Urothelium cell line (cell line): ENCODE measurements around the gene CCDC54.
"Not testable (repeated sequence)": the region's sequence is repeated elsewhere in the genome, so short reads cannot be mapped to it uniquely, and the experiment has no call there.

Source experiments
- DNase-seq: peaks from one replicate; pipeline ENCODE4 v3.0.0; 2011; ENCODE audit warnings: low spot score, mixed read lengths
- FAIRE-seq: peaks from 2 replicates; lab custom pipeline; 2011; peaks lifted over from hg19 to GRCh38; lab: Jason Lieb, UNC

The CCDC54 gene

DNA sequence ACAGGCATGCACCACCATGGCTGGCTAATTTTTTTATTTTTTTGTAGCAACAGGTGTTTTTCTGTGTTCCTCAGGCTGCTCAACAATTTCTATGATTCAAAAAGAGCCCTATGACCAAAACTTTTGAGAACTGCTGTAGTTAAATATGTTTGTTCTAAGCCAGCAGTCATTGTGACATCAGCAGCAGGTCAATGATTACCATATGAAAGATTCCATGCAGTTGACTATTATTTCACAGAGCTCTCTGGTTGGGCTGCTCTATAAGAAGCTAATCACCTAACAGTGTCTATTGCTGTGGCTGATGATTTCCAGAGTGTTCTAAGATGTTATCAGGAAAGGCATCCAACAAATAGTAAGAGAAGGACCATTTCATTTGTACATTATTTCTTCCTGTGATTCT lies at the start of gene CCDC54:
CCDC54 (plus strand) TSS at position 289 of the 400 bp plus-strand sequence. CDS start 149 bp downstream, outside the sequence.
- DNase-seq (no peak), FAIRE-seq (no peak)

DNA sequence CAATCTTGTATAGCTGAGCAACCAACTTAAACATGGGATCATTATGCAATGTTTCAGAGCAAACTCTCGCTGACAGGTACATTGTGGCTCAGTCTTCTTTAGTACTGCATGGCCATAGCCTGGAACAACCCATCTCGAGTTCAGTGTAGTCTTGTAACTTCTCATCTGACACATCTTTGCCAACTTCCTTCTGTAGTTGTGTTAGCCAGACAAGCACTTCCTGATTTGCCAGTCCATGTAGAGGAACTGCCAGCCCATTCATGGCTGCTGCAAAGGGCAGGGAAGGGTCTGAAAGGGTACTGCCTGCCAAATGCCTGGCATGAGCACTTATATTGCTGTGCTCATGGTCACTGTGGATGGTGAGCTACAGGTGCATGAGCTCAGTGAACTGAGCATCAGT lies 49.2 kb upstream of the CCDC54 start:
- FAIRE-seq = no peak

DNA sequence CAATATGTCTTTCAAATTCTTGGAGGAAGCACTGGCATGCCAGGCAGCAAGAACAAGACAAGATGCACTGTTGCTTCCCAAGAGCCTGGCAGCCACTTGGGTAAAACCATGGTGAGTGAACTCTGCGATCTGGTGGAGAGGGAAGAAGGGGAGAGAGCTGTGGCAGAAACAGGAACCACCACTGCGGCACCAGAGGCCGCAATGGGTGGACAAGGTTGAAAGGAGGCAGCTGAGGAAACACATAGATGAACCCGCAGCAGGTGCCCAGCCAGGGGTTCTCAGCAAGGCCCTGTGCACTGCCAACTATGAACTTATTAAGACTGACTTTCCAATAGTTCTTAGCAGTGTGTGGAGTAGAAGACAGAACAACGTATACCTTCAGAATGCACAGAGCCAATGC lies 48.2 kb upstream of the CCDC54 start:
- FAIRE-seq (no peak), DNase-seq (no peak)

More for the DNA sequence above, 49.2 kb upstream of the CCDC54 start:
- DNase-seq = no peak

DNA sequence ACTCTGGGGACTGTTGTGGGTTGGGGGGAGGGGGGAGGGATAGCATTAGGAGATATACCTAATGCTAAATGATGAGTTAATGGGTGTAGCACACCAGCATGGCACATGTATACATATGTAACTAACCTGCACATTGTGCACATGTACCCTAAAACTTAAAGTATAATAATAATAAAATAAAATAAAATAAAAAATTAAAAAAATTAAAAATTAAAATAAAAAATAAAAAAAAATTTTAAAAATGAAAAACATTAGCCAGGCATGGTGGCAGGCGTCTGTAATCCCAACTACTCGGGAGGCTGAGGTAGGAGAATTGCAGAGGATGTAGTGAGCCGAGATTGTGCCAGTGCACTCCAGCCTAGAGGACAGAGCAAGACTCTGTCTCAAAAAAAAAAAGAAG lies 37.5 kb upstream of the CCDC54 start:
- not testable (repeated sequence) for FAIRE-seq

GRCh38 chr3:107344722-107345121 lies 32.5 kb upstream of the CCDC54 start:
- DNase-seq (no peak), FAIRE-seq (no peak)

More for the DNA sequence above, 37.5 kb upstream of the CCDC54 start:
- not testable (repeated sequence) for DNase-seq

DNA sequence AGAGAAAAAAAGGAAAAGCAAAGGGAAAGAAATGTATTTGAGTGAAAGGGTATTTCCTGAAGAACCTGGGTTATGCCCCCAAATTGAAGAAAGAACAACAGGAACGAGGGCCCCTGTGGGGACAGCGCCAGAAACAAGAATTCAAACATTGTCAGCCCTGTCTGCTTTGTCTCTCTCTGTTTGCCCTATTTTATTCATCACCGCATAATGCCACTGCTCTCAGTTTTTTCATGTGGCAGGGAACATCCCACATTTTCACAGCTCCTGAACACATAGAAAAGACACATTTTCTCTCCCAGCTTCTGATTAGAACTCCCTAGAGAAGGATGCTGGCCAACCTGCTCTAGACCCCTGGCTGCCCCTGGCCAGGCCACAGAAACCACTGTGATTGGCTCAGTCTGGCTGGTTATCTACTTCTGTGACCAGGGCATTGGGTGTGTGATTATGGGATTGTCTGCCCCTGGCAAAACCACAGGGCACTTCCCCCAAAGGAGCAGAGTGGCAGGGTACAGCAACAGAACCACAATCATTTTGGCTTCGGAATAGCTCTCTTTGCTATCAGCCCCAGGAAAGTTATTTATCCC lies 31.3 kb upstream of the CCDC54 start:
- no peak for FAIRE-seq

GRCh38 chr3:107346564-107346963 lies 30.7 kb upstream of the CCDC54 start:
- DNase-seq (no peak), FAIRE-seq (no peak)

More for the DNA sequence above, 31.3 kb upstream of the CCDC54 start:
- DNase-seq = no peak

- no peak for FAIRE-seq
- DNase-seq = no peak
Measured at GRCh38 chr3:107347751-107348150, 29.5 kb upstream of the CCDC54 start.

DNA sequence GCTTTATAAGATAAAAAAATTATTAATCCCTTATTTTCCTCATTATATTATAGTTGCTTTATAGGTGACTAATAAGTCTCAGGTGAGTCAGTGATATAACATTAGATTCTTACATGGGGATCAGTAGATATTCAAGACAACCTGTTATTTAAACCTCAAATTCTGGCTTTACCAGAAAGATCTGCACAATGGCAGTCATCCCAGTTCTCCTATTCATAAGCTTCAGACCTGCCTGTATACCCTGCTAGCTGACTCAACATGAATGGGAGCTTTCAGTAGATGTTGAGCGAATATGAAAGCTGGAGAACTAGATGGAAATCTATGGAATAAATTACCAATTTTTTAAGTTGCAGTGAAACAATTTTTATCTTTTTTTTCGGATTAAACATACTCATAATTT lies 20.5 kb upstream of the CCDC54 start:
- DNase-seq (no peak), FAIRE-seq (no peak)

DNA sequence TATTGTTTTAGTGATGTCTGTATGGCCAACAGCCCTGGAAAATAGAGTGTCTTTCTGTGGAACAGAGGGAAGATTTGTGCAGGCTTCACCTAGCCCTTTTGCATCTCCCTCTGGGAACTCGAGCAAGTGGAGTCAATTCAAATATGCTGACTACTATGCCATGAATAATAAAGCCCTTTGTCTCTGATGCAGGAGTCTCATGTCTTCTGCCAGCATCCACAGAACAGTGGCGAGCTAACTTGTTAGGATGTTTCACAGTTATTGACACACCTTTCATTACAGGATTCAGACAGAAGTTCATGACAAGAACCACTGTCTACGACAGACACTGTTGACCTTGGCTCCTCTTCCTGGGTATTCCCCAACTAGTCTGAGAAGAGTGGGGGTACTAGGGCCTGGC lies 15.6 kb upstream of the CCDC54 start:
- DNase-seq (no peak), FAIRE-seq (no peak)

DNA sequence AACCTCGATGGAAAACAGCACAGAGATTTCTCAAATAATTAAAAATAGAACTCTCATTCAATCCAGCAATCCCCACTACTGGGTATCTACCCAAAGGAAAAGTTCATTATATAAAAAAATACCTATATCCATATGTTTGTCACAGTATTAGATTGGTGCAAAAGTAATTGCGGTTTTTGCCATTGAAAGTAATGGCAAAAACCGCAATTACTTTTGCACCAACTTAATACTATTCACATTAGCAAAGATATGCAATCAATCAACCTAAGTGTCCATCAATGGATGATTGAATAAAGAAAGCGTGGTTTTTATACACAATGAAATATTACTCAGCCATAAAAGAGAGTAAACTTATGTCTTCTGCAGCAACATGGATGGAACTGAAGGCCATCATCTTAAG lies 12.2 kb upstream of the CCDC54 start:
- DNase-seq = no peak
- no peak for FAIRE-seq

- peak; percentile 62 for DNase-seq
- peak; percentile 93 for FAIRE-seq
Measured at GRCh38 chr3:107366766-107367165, 10.5 kb upstream of the CCDC54 start.

- peak; percentile 84 for FAIRE-seq
- DNase-seq = peak; percentile 82
Measured at GRCh38 chr3:107367353-107367752, 9.9 kb upstream of the CCDC54 start.

DNA sequence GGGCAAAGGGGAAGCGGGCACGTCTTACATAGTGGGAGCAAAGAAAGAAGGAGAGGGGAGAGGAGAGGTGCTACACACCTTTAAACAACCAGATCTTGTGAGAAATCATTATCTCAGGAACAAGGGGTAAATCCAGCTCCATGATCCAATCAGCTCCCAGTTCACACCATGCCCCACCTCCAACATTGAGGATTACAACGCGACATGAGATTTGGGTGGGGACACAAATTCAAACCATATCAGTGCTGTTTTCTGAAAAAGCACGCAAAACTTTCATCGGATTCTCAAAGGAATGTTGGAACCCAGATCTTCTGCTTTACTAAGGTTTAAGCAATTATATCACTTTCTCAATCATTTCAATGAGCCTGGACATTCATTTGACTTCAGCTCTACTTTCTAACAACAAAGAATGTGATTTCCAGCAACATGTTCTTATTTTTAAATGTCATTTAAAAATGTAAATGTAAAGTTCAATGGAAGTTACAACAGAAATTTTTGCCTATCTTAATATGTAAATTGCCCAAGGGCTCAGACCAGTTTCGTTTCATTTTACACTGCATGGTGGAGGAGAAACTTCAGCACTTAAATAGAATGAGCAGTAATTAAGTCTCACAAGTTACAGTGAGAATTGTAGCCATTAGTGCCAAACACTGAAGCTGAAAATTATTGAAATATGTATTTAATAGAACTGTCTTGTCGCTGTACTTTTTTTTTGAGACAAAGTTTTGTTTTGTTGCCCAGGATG lies 8.4 kb upstream of the CCDC54 start:
- no peak for DNase-seq
- peak; percentile 17 for FAIRE-seq

DNA sequence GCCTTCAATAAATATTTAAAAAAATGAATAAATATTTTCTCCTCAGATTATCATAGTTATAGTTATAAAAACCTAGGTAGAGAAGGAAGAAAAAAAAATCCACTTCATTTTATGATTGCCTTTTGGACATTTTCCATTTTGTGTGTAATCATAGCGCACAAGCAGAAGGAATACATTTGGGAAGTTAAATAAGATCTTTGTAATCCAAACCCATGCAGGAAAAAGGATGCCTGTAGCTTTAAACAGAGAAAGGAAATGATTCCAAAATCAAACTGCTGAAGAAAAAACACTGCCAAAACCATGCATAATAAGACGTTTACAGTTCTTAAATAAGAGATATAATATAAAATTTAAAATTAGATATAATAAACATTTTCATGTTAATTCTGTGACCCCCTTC lies 7.4 kb upstream of the CCDC54 start:
- DNase-seq (no peak), FAIRE-seq (no peak)

- no peak for FAIRE-seq
Measured at GRCh38 chr3:107370907-107371306, 6.3 kb upstream of the CCDC54 start.

GRCh38 chr3:107372506-107372905 lies 4.7 kb upstream of the CCDC54 start:
- DNase-seq (no peak), FAIRE-seq (no peak)

More at GRCh38 chr3:107370907-107371306, 6.3 kb upstream of the CCDC54 start:
- no peak for DNase-seq

GRCh38 chr3:107373896-107374295 lies 3.3 kb upstream of the CCDC54 start:
- FAIRE-seq (no peak), DNase-seq (no peak)

DNA sequence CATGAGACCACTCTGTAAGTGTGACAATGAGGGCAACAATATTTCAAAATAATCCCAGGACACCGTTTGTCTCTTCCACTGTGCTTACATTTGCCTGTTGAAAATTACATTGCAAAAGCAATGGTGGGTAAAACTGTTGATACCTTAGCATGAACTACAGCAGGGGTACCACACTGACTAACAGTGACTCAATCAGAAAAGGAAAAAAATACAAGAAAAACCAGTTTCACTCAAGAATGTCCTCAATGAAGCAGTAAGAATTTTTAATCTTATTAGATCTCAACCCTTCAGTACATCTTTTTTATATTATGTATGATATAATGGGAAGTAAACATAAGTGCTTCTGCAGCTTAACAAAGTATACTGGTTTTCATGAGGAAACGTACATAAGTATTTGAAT lies 1.6 kb upstream of the CCDC54 start:
- no peak for DNase-seq
- no peak for FAIRE-seq

GRCh38 chr3:107382631-107383030 lies 5.4 kb downstream of the CCDC54 start:
- DNase-seq (no peak), FAIRE-seq (no peak)

DNA sequence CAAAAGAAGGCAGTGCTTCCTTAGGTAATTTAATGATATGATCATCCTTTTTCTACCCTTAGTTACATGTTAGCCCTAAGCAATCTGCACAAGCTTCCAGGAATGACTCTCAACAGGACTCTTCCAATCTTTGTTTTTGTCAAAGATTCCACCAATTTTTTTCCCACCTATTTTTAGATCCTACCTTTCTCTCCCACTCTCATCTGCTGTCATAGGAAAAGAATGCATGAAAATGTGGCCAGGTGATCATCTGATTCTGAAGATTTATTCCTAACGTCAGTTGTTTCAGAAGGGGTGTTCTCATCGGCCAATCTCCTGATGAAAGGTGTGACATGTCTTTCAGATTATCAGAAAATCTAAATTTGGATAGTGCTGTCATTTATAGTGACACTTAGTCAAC lies 7.2 kb downstream of the CCDC54 start:
- FAIRE-seq (no peak), DNase-seq (no peak)

DNA sequence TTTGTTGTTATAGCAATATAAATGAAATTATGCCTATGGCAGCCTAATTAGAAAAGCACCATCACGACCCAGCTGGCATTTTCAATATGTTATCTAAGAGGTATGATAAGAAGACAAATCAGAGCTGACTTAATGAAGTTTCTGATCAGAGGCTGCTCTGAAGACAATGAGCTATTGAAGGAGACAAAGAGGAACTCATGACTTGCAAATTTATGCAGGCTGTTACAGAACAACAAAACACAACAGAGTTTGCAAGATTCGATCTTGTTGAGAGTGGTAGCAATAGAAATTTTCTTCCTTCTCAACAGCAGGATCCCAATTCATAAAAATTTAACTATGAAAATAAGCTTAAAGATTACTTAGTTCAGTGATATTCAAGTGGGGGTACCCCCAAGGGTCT lies 7.7 kb downstream of the CCDC54 start:
- DNase-seq (no peak), FAIRE-seq (no peak)
